IMR-90 (cell line): ENCODE results near the gene BCAS3. TPM values are rescaled to one million over a fixed set of nuclear protein-coding genes. Genes with fewer than 3 reads are reported as not detected.

Source experiments
- ATAC-seq: fragments of 200-7000 bp; cut with Tn5 transposase; 2 replicates; pipeline ENCODE4 v1.9.1; 2020; ENCODE audit warnings: low read depth, mild to moderate bottlenecking, moderate library complexity
- BruUV-seq: library from RNA; stranded (reverse); fragments of 400-500 nt; replicated peaks from 2 replicates; lab custom pipeline; 2021; lab: Mats Ljungman, UMichigan
- CTCF ChIA-PET: fragments of 300-600 bp; formaldehyde crosslinking; extraction: SDS; loops from one replicate; lab custom pipeline; 2021; ENCODE audit warnings: antibody characterized with exemption; lab: Yijun Ruan, JAX
- POLR2A ChIA-PET: fragments of 300-600 bp; sonication (Branson Sonifier 250); formaldehyde crosslinking; loops from one replicate; lab custom pipeline; 2022; ENCODE audit warnings: antibody characterized with exemption; ENCODE audit not compliant: unreplicated experiment; lab: Charles Lee
- DNase-seq: peaks from one replicate; pipeline ENCODE4 v3.0.0; 2013
- H2AFZ ChIP-seq: replicated peaks from 2 replicates; pipeline ENCODE3; 2013; ENCODE audit warnings: low read length, mild to moderate bottlenecking; ENCODE audit not compliant: poor library complexity
- H2AK5ac ChIP-seq: 2 replicates; pipeline ENCODE4 v1.6.1; 2013; ENCODE audit warnings: low read depth, low read length, inconsistent platforms
- H2AK9ac ChIP-seq: replicated peaks from 2 replicates; pipeline ENCODE3; 2013; ENCODE audit warnings: mild to moderate bottlenecking, low read depth, low read length, moderate library complexity; ENCODE audit not compliant: poor library complexity
- H2BK120ac ChIP-seq: 2 replicates; pipeline ENCODE4 v1.6.1; 2013; ENCODE audit warnings: low read depth, low read length, inconsistent platforms
- H2BK15ac ChIP-seq: 3 replicates; pipeline ENCODE4 v1.6.1; 2013; ENCODE audit warnings: low read depth, low read length, inconsistent platforms
- H2BK20ac ChIP-seq: 2 replicates; pipeline ENCODE4 v1.6.1; 2013; ENCODE audit warnings: low read depth, mild to moderate bottlenecking, inconsistent platforms, low read length, moderate library complexity
- H2BK5ac ChIP-seq: 2 replicates; pipeline ENCODE4 v1.6.1; 2013; ENCODE audit warnings: mild to moderate bottlenecking, low read depth, low read length, inconsistent platforms; ENCODE audit not compliant: poor library complexity, severe bottlenecking
- H3K14ac ChIP-seq: replicated peaks from 2 replicates; pipeline ENCODE4 v1.6.1; 2013; ENCODE audit warnings: low read depth, low read length, inconsistent platforms
- H3K18ac ChIP-seq: 2 replicates; pipeline ENCODE4 v1.6.1; 2013; ENCODE audit warnings: low read depth, low read length, control low read depth
- H3K23ac ChIP-seq: 2 replicates; pipeline ENCODE4 v1.6.1; 2013; ENCODE audit warnings: low read depth, low read length, inconsistent platforms
- H3K27ac ChIP-seq: 2 replicates; pipeline ENCODE4 v1.5.1; 2013; ENCODE audit warnings: mild to moderate bottlenecking, control low read depth, low read length; ENCODE audit not compliant: insufficient read depth
- H3K27me3 ChIP-seq: 2 replicates; pipeline ENCODE4 v1.6.1; 2013; ENCODE audit warnings: low read length; ENCODE audit not compliant: control insufficient read depth, insufficient read depth
- H3K36me3 ChIP-seq: 2 replicates; pipeline ENCODE4 v1.6.1; 2013; ENCODE audit warnings: low read length, mixed read lengths; ENCODE audit not compliant: control insufficient read depth, insufficient read depth
- H3K4ac ChIP-seq: 2 replicates; pipeline ENCODE4 v1.6.1; 2013; ENCODE audit warnings: low read depth, low read length, inconsistent platforms
- H3K4me1 ChIP-seq: 2 replicates; pipeline ENCODE4 v1.6.1; 2013; ENCODE audit warnings: low read length, mixed read lengths; ENCODE audit not compliant: control insufficient read depth, insufficient read depth
- H3K4me2 ChIP-seq: 2 replicates; pipeline ENCODE4 v1.6.1; 2013; ENCODE audit warnings: low read depth, mild to moderate bottlenecking, control low read depth, low read length, moderate library complexity
- H3K4me3 ChIP-seq: 2 replicates; pipeline ENCODE4 v1.5.1; 2013; ENCODE audit warnings: low read depth, mild to moderate bottlenecking, control low read depth, low read length, moderate library complexity; ENCODE audit not compliant: insufficient read depth
- H3K56ac ChIP-seq: 2 replicates; pipeline ENCODE4 v1.6.1; 2013; ENCODE audit warnings: low read length, inconsistent platforms; ENCODE audit not compliant: insufficient read depth; ENCODE audit errors: extremely low read depth
- H3K79me1 ChIP-seq, 2 experiments: 2 replicates each; pipeline ENCODE4 v1.6.1; 2013; ENCODE audit warnings: low read length in 2 of 2, inconsistent platforms in 1 of 2, low read depth in 1 of 2
- H3K9ac ChIP-seq: 2 replicates; pipeline ENCODE4 v1.6.1; 2013; ENCODE audit warnings: low read depth, low read length, control low read depth
- H3K9me1 ChIP-seq: 2 replicates; pipeline ENCODE4 v1.6.1; 2013; ENCODE audit warnings: low read length, inconsistent platforms; ENCODE audit not compliant: insufficient read depth
- H3K9me3 ChIP-seq: 2 replicates; pipeline ENCODE4 v1.6.1; 2013; ENCODE audit warnings: low read length; ENCODE audit not compliant: control insufficient read depth, insufficient read depth
- H4K20me1 ChIP-seq: 2 replicates; pipeline ENCODE4 v1.6.1; 2013; ENCODE audit warnings: low read length, inconsistent platforms; ENCODE audit not compliant: insufficient read depth
- H4K5ac ChIP-seq: 2 replicates; pipeline ENCODE4 v1.6.1; 2013; ENCODE audit warnings: mild to moderate bottlenecking, low read depth, low read length, control low read depth
- H4K8ac ChIP-seq, 2 experiments: 2 replicates each; pipeline ENCODE4 v1.6.1; 2013; ENCODE audit warnings: low read depth in 2 of 2, low read length in 2 of 2, control low read depth in 1 of 2, inconsistent platforms in 1 of 2
- H4K91ac ChIP-seq: 2 replicates; pipeline ENCODE4 v1.6.1; 2013; ENCODE audit warnings: low read depth, low read length, inconsistent platforms; ENCODE audit not compliant: insufficient read depth
- BHLHE40 ChIP-seq: fragments of 150-350 bp; IDR thresholded peaks from 2 replicates; pipeline ENCODE4 v1.6.1; 2016; ENCODE audit warnings: mild to moderate bottlenecking, low read depth, low read length
- CEBPB ChIP-seq: IDR thresholded peaks from 2 replicates; pipeline ENCODE4 v1.6.1; 2012; ENCODE audit warnings: low read depth, low read length, improper control_type of control experiment
- CHD1 ChIP-seq: IDR thresholded peaks from 2 replicates; pipeline ENCODE4 v1.6.1; 2012; ENCODE audit warnings: low read depth, low read length, improper control_type of control experiment
- FOS ChIP-seq: fragments of 150-350 bp; IDR thresholded peaks from 2 replicates; pipeline ENCODE4 v1.6.1; 2016; ENCODE audit warnings: low read depth, low read length
- MAFK ChIP-seq: IDR thresholded peaks from 2 replicates; pipeline ENCODE4 v1.6.1; 2012; ENCODE audit warnings: low read depth, low read length, improper control_type of control experiment
- MAZ ChIP-seq: IDR thresholded peaks from 2 replicates; pipeline ENCODE4 v1.6.1; 2012; ENCODE audit warnings: low read depth, mild to moderate bottlenecking, low read length, improper control_type of control experiment, moderate library complexity, borderline replicate concordance
- MXI1 ChIP-seq: IDR thresholded peaks from 2 replicates; pipeline ENCODE4 v1.6.1; 2012; ENCODE audit warnings: low read depth, mild to moderate bottlenecking, low read length, moderate library complexity, borderline replicate concordance
- NFE2L2 ChIP-seq: fragments of 150-350 bp; IDR thresholded peaks from 2 replicates; pipeline ENCODE4 v1.6.1; 2016; ENCODE audit warnings: low read depth, mild to moderate bottlenecking, low read length
- POLR2A ChIP-seq: IDR thresholded peaks from 2 replicates; pipeline ENCODE4 v1.6.1; 2012; ENCODE audit warnings: mild to moderate bottlenecking, low read depth, low read length
- RAD21 ChIP-seq: IDR thresholded peaks from 2 replicates; pipeline ENCODE4 v1.6.1; 2012; ENCODE audit warnings: low read length, improper control_type of control experiment
- RCOR1 ChIP-seq: IDR thresholded peaks from 2 replicates; pipeline ENCODE4 v1.6.1; 2012; ENCODE audit warnings: mild to moderate bottlenecking, low read length, improper control_type of control experiment; ENCODE audit not compliant: insufficient replicate concordance
- RFX5 ChIP-seq: IDR thresholded peaks from 2 replicates; pipeline ENCODE4 v1.8.0; 2012; ENCODE audit warnings: low read depth, mild to moderate bottlenecking, low read length, moderate library complexity
- SMC3 ChIP-seq: fragments of 150-350 bp; IDR thresholded peaks from 2 replicates; pipeline ENCODE4 v1.6.1; 2016; ENCODE audit warnings: low read depth, mild to moderate bottlenecking, antibody characterized with exemption, low read length, moderate library complexity
- WGBS, 2 experiments: methylation state at CpG; one replicate each; pipeline versions ENCODE4 v1.1.5 to v1.1.7; 2013; ENCODE audit warnings: missing lambda C conversion rate in 2 of 2; ENCODE audit not compliant: insufficient read length in 1 of 2; ENCODE audit errors: extremely low coverage in 2 of 2; 5-methylcytosine and 5-hydroxymethylcytosine counted together
- dilution Hi-C: fragments of 300-500 bp; cut with HindIII; formaldehyde crosslinking; loops from one replicate; pipeline ENCODE4 v1.14.3; 2018; ENCODE audit warnings: low sequenced_read_pairs; ENCODE audit not compliant: unreplicated experiment
- in situ Hi-C: fragments of 300-500 bp; cut with MboI; formaldehyde crosslinking; loops from 3 replicates; pipeline ENCODE4 v1.14.3; 2019; ENCODE audit warnings: low sequenced_read_pairs, inconsistent platforms, mixed read lengths
- intact Hi-C: fragments of 100-400 bp; cut with micrococcal nuclease; formaldehyde crosslinking; loops from 2 replicates; pipeline ENCODE4 v1.10.0; 2022
- polyA plus RNA-seq, 3 experiments: library from polyadenylated mRNA; depleted of rRNA; stranded (reverse); fragments of >200 nt; gene quantifications; 2 replicates each; pipeline ENCODE4 v1.2.3, GENCODE V29; 2012; ENCODE audit warnings: low replicate concordance in 1 of 3
- total RNA-seq: library from RNA; depleted of rRNA; stranded (reverse); fragments of >200 nt; gene quantifications from 2 replicates; pipeline ENCODE4 v1.2.3, GENCODE V29; 2012
- TF ChIP-seq, protein P1 (sequence below): fragments of 150-350 bp; IDR thresholded peaks from 2 replicates; pipeline ENCODE4 v1.6.1; 2017; ENCODE audit warnings: mild to moderate bottlenecking, antibody characterized with exemption, low read length, low read depth
- TF ChIP-seq, protein P2 (sequence below): conservative IDR thresholded peaks from 2 replicates; pipeline ENCODE4 v1.5.1; 2012; ENCODE audit warnings: mild to moderate bottlenecking, low read depth, low read length, improper control_type of control experiment
- TF ChIP-seq, protein P3 (sequence below): fragments of 150-350 bp; IDR thresholded peaks from 2 replicates; pipeline ENCODE4 v1.6.1; 2016; ENCODE audit warnings: low read depth, mild to moderate bottlenecking, low read length, moderate library complexity, borderline replicate concordance

The BCAS3 gene
- total and polyA plus RNA-seq, 2 of the 4 experiments (the other 2 are of a cell fraction), result 6.3 to 27.1 TPM

DNA sequence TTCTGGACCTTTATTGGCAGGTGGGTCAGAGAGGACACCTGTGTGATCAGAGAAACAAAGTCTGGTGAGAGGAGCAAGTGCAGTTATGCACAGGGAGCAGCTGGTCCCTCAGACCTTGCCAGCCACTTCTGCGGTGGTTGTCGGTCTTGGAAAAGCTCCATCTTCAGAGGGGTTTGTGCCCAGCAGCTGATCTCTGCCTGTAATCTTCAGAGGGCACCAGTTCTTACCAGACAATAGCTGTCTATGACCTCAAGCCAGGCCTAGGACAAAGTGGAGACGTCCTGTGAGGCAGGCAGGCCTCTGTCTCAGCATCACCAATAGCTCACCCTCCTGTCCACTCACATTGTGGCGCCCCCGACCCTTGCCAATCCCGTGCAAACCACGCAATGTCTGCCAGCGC is 655.5 kb downstream of the BCAS3 start:
- H4K91ac ChIP-seq, result no peak overlapping the region
- no peak overlapping the region for H3K4me3 ChIP-seq
- H2AFZ ChIP-seq, result peak overlapping the region; percentile 17
- H2AK9ac ChIP-seq, result no peak overlapping the region
- H3K36me3 ChIP-seq, result no peaks in the 10 kb centered on the region
- H3K4me1 ChIP-seq, result peaks cover 26% of the 10 kb centered on the region
- ChIA-PET CTCF (no interaction called here), POLR2A (no interaction called here)
- no peak overlapping the region for H4K8ac ChIP-seq
- no peak overlapping the region for H3K56ac ChIP-seq
- H3K14ac ChIP-seq, result no peak overlapping the region
- H4K20me1 ChIP-seq, result no peaks in the 10 kb centered on the region
- ATAC-seq, result no peak
- in situ Hi-C loops (no loop called here), intact Hi-C loops (no loop called here), dilution Hi-C loops (no loop called here)
- no peak overlapping the region for H2BK5ac ChIP-seq
- no peak overlapping the region for H3K4me2 ChIP-seq
- H3K18ac ChIP-seq, result no peak overlapping the region
- no peak overlapping the region for H3K27ac ChIP-seq
- no peaks in the 10 kb centered on the region for H3K27me3 ChIP-seq
- 95% methylated on average over 7 of the region's 8 CpGs; no CpG with 5 or more reads in 1 of the 2 experiments for WGBS, 2 experiments
- no TSS peak for BruUV-seq
- 0 out of 3 replicates have a peak overlapping the region, but pooled peaks have one; percentile 5 for H2BK15ac ChIP-seq
- H4K5ac ChIP-seq, result no peak overlapping the region; the same call in 1 of the 2 replicates
- H3K4ac ChIP-seq, result peak overlapping the region; percentile 20
- H2AK5ac ChIP-seq, result peak overlapping the region; percentile 87
- no peak overlapping the region for H3K23ac ChIP-seq
- TF ChIP-seq RFX5 (no peak), BHLHE40 (no peak), MAFK (no peak), NFE2L2 (no peak), CHD1 (no peak), MXI1 (no peak), FOS (no peak), CEBPB (no peak), RAD21 (no peak), SMC3 (no peak), MAZ (no peak), RCOR1 (no peak), POLR2A (no peak)
- TF ChIP-seq, protein P1, sequence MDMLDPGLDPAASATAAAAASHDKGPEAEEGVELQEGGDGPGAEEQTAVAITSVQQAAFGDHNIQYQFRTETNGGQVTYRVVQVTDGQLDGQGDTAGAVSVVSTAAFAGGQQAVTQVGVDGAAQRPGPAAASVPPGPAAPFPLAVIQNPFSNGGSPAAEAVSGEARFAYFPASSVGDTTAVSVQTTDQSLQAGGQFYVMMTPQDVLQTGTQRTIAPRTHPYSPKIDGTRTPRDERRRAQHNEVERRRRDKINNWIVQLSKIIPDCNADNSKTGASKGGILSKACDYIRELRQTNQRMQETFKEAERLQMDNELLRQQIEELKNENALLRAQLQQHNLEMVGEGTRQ, result no peak
- TF ChIP-seq, protein P2, sequence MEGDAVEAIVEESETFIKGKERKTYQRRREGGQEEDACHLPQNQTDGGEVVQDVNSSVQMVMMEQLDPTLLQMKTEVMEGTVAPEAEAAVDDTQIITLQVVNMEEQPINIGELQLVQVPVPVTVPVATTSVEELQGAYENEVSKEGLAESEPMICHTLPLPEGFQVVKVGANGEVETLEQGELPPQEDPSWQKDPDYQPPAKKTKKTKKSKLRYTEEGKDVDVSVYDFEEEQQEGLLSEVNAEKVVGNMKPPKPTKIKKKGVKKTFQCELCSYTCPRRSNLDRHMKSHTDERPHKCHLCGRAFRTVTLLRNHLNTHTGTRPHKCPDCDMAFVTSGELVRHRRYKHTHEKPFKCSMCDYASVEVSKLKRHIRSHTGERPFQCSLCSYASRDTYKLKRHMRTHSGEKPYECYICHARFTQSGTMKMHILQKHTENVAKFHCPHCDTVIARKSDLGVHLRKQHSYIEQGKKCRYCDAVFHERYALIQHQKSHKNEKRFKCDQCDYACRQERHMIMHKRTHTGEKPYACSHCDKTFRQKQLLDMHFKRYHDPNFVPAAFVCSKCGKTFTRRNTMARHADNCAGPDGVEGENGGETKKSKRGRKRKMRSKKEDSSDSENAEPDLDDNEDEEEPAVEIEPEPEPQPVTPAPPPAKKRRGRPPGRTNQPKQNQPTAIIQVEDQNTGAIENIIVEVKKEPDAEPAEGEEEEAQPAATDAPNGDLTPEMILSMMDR, result no peak
- TF ChIP-seq, protein P3, sequence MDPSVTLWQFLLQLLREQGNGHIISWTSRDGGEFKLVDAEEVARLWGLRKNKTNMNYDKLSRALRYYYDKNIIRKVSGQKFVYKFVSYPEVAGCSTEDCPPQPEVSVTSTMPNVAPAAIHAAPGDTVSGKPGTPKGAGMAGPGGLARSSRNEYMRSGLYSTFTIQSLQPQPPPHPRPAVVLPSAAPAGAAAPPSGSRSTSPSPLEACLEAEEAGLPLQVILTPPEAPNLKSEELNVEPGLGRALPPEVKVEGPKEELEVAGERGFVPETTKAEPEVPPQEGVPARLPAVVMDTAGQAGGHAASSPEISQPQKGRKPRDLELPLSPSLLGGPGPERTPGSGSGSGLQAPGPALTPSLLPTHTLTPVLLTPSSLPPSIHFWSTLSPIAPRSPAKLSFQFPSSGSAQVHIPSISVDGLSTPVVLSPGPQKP, result no peak
- peaks cover 0 to 8% of the 10 kb centered on the region in 2 experiments; a peak in 1 of 4 replicates for H3K79me1 ChIP-seq
- H2BK120ac ChIP-seq, result peak overlapping the region; percentile 20
- no peaks in the 10 kb centered on the region for H3K9me3 ChIP-seq
- H3K9ac ChIP-seq, result no peak overlapping the region
- DNase-seq, result no peak
- H3K9me1 ChIP-seq, result peaks cover 14% of the 10 kb centered on the region
- H2BK20ac ChIP-seq, result 0 out of 2 replicates have a peak overlapping the region, but pooled peaks have one; percentile 26
